Measurements from ENCODE around the gene MIGA1.
"Not testable (repeated sequence)": the region's sequence is repeated elsewhere in the genome, so short reads cannot be mapped to it uniquely, and the experiment has no call there.

Gene MIGA1

DNA sequence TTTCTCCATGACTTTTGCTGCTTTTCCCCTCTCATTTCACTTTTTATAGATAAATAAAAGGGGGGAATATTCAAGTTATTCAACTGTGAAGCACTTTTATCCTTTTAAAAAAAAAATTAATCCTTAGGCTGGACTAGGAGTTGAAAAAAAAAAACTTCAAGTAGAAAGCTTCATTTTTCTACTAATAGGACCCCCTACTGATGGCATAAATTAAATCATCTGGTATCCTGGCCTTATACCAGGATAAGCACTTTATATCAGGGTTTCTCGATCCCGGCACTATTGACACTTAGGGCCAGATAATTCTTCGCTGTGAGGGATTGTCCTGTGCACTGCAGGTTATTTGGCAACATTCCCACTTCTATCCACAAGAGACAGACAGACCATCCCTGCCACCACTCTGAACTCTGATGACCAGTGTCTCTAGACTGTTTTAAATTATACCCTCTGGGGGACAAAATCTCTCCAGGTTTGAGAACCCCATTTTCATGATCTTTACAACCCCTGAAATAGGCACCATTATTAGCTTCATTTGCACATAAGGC lies 37.4 kb upstream of the MIGA1 start:
- Histone ChIP-seq H3K23ac (ENCODE audit: low read depth, low read length, poor library complexity) (no peak overlapping the region), H3K9me3 (replicated peaks in 1 of 2; ENCODE audit: control insufficient read depth in 2 of 2, insufficient read depth in 1 of 2, low read depth in 1 of 2, low read length in 2 of 2) (no peaks in the 10 kb centered on the region), H3K27me3 (ENCODE audit: control insufficient read depth in 3 of 3, insufficient read depth in 3 of 3, low read depth in 1 of 3, low read length in 3 of 3) (no peaks in the 10 kb centered on the region), H2BK5ac (ENCODE audit: low read length) (no peak overlapping the region), H3K27ac (replicated peaks; ENCODE audit: low read length) (no peak overlapping the region), H2AK5ac (ENCODE audit: low read depth, low read length) (no peak overlapping the region), H3K4me2 (ENCODE audit: insufficient read depth, low read length, poor library complexity, severe bottlenecking) (no peak overlapping the region), H2BK120ac (ENCODE audit: low read depth, low read length) (no peak overlapping the region), H4K91ac (ENCODE audit: low read depth, low read length, poor library complexity) (no peak overlapping the region), H3K9ac (ENCODE audit: low read depth, low read length, poor library complexity) (no peak overlapping the region), H2BK12ac (ENCODE audit: low read length) (no peak overlapping the region), H2AFZ (ENCODE audit: low read length) (no peak overlapping the region), H3K36me3 (replicated peaks in 1 of 2; ENCODE audit: control insufficient read depth in 2 of 2, insufficient read depth in 2 of 2, low read length in 2 of 2) (peaks cover 4 to 49% of the 10 kb centered on the region in 2 donors), H4K8ac (ENCODE audit: low read depth, low read length) (no peak overlapping the region), H3K18ac (ENCODE audit: low read length) (no peak overlapping the region), H3K79me1 (ENCODE audit: low read depth, low read length) (no peaks in the 10 kb centered on the region), H2BK15ac (ENCODE audit: low read length) (no peak overlapping the region), H3K14ac (ENCODE audit: low read length) (no peak overlapping the region), H3K4me1 (ENCODE audit: control insufficient read depth in 2 of 2, insufficient read depth in 1 of 2, low read depth in 1 of 2, low read length in 2 of 2) (no peaks in the 10 kb centered on the region), H3K4ac (ENCODE audit: low read length) (no peak overlapping the region), H3K4me3 (ENCODE audit: low read length in 2 of 2) (no peak overlapping the region)
- no CpG with 5 or more reads among the region's 3 CpGs for WGBS, 2 donors (ENCODE audit: extremely low coverage in 2 of 2, insufficient read length in 2 of 2, insufficient replicate concordance in 1 of 2)
- DNase-seq (ENCODE audit: low spot score): no peak

DNA sequence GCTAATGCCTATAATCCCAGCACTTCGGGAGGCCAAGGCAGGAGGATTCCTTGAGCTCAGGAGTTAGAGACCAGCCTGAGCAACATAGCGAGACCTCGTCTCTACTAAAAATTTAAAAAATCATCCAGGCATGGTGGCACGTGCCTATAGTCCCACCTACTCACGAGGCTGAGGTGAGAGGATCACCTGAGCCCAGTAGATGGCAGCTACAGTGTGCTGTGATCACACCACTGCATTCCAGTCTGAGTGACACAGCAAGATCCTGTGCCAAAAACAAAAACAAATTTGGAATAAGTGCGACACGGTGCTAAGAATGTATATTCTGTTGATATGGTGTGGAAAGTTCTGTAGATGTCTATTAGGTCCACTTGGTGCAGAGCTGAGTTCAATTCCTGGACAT lies 34.9 kb upstream of the MIGA1 start:
- Histone ChIP-seq H3K27me3 (ENCODE audit: control insufficient read depth in 3 of 3, insufficient read depth in 3 of 3, low read depth in 1 of 3, low read length in 3 of 3) (no peaks in the 10 kb centered on the region), H2AFZ (ENCODE audit: low read length) (no peak overlapping the region), H3K9ac (ENCODE audit: low read depth, low read length, poor library complexity) (no peak overlapping the region), H2BK15ac (ENCODE audit: low read length) (no peak overlapping the region), H3K4me2 (ENCODE audit: insufficient read depth, low read length, poor library complexity, severe bottlenecking) (no peak overlapping the region), H2BK12ac (ENCODE audit: low read length) (no peak overlapping the region), H3K23ac (ENCODE audit: low read depth, low read length, poor library complexity) (no peak overlapping the region), H2BK120ac (ENCODE audit: low read depth, low read length) (no peak overlapping the region), H3K4ac (ENCODE audit: low read length) (no peak overlapping the region), H3K9me3 (replicated peaks in 1 of 2; ENCODE audit: control insufficient read depth in 2 of 2, insufficient read depth in 1 of 2, low read depth in 1 of 2, low read length in 2 of 2) (no peaks in the 10 kb centered on the region), H4K8ac (ENCODE audit: low read depth, low read length) (no peak overlapping the region), H3K4me3 (ENCODE audit: low read length in 2 of 2) (no peak overlapping the region), H3K36me3 (replicated peaks in 1 of 2; ENCODE audit: control insufficient read depth in 2 of 2, insufficient read depth in 2 of 2, low read length in 2 of 2) (peaks cover 4 to 25% of the 10 kb centered on the region in 2 donors), H3K27ac (replicated peaks; ENCODE audit: low read length) (no peak overlapping the region), H4K91ac (ENCODE audit: low read depth, low read length, poor library complexity) (no peak overlapping the region), H3K79me1 (ENCODE audit: low read depth, low read length) (peaks cover 3% of the 10 kb centered on the region), H3K4me1 (ENCODE audit: control insufficient read depth in 2 of 2, insufficient read depth in 1 of 2, low read depth in 1 of 2, low read length in 2 of 2) (no peaks in the 10 kb centered on the region), H2BK5ac (ENCODE audit: low read length) (no peak overlapping the region), H3K14ac (ENCODE audit: low read length) (no peak overlapping the region), H2AK5ac (ENCODE audit: low read depth, low read length) (no peak overlapping the region), H3K18ac (ENCODE audit: low read length) (no peak overlapping the region)
- DNase-seq (ENCODE audit: low spot score): no peak
- no CpG with 5 or more reads among the region's 7 CpGs for WGBS, 2 donors (ENCODE audit: extremely low coverage in 2 of 2, insufficient read length in 2 of 2, insufficient replicate concordance in 1 of 2)

DNA sequence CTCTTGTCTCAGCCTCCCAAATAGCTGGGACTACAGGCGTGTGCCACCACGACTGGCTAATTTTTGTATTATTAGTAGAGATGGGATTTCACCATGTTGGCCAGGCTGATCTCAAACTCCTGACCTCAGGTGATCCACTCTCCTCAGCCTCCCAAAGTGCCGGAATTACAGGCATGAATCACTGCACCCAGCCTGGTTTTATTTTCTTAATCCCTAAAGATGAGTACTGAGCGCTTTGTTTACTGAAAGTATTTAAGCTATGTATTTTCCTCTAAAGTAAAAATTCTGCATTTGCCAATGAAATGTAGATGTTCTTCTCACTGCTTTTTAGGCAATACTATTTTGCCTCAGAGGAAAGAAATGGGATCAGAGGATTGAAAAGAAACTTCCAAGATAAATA lies 30.0 kb upstream of the MIGA1 start:
- H3K18ac ChIP-seq (ENCODE audit: low read length); H2AFZ ChIP-seq (ENCODE audit: low read length); H4K91ac ChIP-seq (ENCODE audit: low read depth, low read length, poor library complexity); H3K9ac ChIP-seq (ENCODE audit: low read depth, low read length, poor library complexity); H3K4me2 ChIP-seq (ENCODE audit: insufficient read depth, low read length, poor library complexity, severe bottlenecking); H3K27ac ChIP-seq (replicated peaks; ENCODE audit: low read length); H3K4ac ChIP-seq (ENCODE audit: low read length); H2BK120ac ChIP-seq (ENCODE audit: low read depth, low read length); H3K4me1 ChIP-seq (ENCODE audit: control insufficient read depth in 2 of 2, insufficient read depth in 1 of 2, low read depth in 1 of 2, low read length in 2 of 2); H3K23ac ChIP-seq (ENCODE audit: low read depth, low read length, poor library complexity); DNase-seq (ENCODE audit: low spot score); H3K4me3 ChIP-seq (ENCODE audit: low read length in 2 of 2); H2AK5ac ChIP-seq (ENCODE audit: low read depth, low read length); H3K14ac ChIP-seq (ENCODE audit: low read length); H2BK12ac ChIP-seq (ENCODE audit: low read length); H2BK15ac ChIP-seq (ENCODE audit: low read length); H4K8ac ChIP-seq (ENCODE audit: low read depth, low read length); H3K9me3 ChIP-seq (replicated peaks in 1 of 2; ENCODE audit: control insufficient read depth in 2 of 2, insufficient read depth in 1 of 2, low read depth in 1 of 2, low read length in 2 of 2); H3K27me3 ChIP-seq (ENCODE audit: control insufficient read depth in 3 of 3, insufficient read depth in 3 of 3, low read depth in 1 of 3, low read length in 3 of 3); H3K79me1 ChIP-seq (ENCODE audit: low read depth, low read length); H2BK5ac ChIP-seq (ENCODE audit: low read length): not testable (repeated sequence)
- no CpG with 5 or more reads among the region's 4 CpGs for WGBS, 2 donors (ENCODE audit: extremely low coverage in 2 of 2, insufficient read length in 2 of 2, insufficient replicate concordance in 1 of 2)
- peaks cover 0 to 12% of the 10 kb centered on the region in 2 donors for H3K36me3 ChIP-seq (replicated peaks in 1 of 2; ENCODE audit: control insufficient read depth in 2 of 2, insufficient read depth in 2 of 2, low read length in 2 of 2)

DNA sequence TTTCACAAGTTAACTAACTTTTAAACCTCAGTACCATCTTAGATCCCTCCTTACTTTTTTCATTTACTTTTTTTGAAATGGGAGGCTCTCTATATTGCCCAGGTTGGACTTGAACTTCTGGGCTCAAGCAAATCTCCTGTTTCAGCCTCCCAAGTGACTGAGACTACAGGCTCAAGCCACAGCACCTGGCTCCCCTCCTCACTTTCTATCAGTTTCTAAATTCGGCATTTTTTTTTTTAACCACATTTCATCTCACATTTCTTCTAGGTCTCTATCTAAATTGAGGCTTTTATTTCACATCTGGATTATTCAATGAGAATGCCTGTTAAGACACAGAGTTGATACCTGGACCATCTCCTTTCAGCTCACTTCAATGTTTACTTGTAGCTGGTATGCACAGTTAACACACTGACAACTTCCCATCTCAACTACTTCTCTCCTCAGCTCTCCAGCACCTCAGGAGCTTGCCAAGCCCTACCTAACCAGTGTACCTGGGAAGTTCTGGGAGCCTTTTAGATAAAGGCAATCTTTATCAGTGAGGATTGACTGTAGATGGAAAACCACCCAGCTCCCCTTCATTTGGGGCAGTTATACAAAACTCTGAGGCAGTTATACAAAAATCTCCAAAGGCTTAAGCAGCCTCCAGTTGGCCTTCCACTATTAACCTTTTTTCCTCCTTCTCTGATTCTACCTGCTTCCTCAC lies 23.2 kb upstream of the MIGA1 start:
- Histone ChIP-seq H3K9me3 (replicated peaks in 1 of 2; ENCODE audit: control insufficient read depth in 2 of 2, insufficient read depth in 1 of 2, low read depth in 1 of 2, low read length in 2 of 2) (no peaks in the 10 kb centered on the region), H3K9ac (ENCODE audit: low read depth, low read length, poor library complexity) (no peak overlapping the region), H3K4ac (ENCODE audit: low read length) (no peak overlapping the region), H3K27me3 (ENCODE audit: control insufficient read depth in 3 of 3, insufficient read depth in 3 of 3, low read depth in 1 of 3, low read length in 3 of 3) (no peaks in the 10 kb centered on the region), H3K36me3 (replicated peaks in 1 of 2; ENCODE audit: control insufficient read depth in 2 of 2, insufficient read depth in 2 of 2, low read length in 2 of 2) (peaks cover 0 to 6% of the 10 kb centered on the region in 2 donors), H2BK120ac (ENCODE audit: low read depth, low read length) (no peak overlapping the region), H2BK5ac (ENCODE audit: low read length) (no peak overlapping the region), H2BK12ac (ENCODE audit: low read length) (no peak overlapping the region), H3K4me3 (ENCODE audit: low read length in 2 of 2) (no peak overlapping the region), H2AFZ (ENCODE audit: low read length) (no peak overlapping the region), H3K4me2 (ENCODE audit: insufficient read depth, low read length, poor library complexity, severe bottlenecking) (no peak overlapping the region), H4K91ac (ENCODE audit: low read depth, low read length, poor library complexity) (no peak overlapping the region), H3K14ac (ENCODE audit: low read length) (no peak overlapping the region), H4K8ac (ENCODE audit: low read depth, low read length) (no peak overlapping the region), H3K18ac (ENCODE audit: low read length) (no peak overlapping the region), H2BK15ac (ENCODE audit: low read length) (no peak overlapping the region), H3K4me1 (ENCODE audit: control insufficient read depth in 2 of 2, insufficient read depth in 1 of 2, low read depth in 1 of 2, low read length in 2 of 2) (peaks cover 0 to 1% of the 10 kb centered on the region in 2 donors), H3K27ac (replicated peaks; ENCODE audit: low read length) (no peak overlapping the region), H3K79me1 (ENCODE audit: low read depth, low read length) (no peaks in the 10 kb centered on the region), H2AK5ac (ENCODE audit: low read depth, low read length) (no peak overlapping the region), H3K23ac (ENCODE audit: low read depth, low read length, poor library complexity) (no peak overlapping the region)
- DNase-seq (ENCODE audit: low spot score): no peak
- WGBS, 2 donors (ENCODE audit: extremely low coverage in 2 of 2, insufficient read length in 2 of 2, insufficient replicate concordance in 1 of 2): no CpG with 5 or more reads among the region's 1 CpG
